NT2/D1 (cell line): ENCODE data around the gene GUCY1A1.

Source experiments
- YY1 ChIP-seq: IDR thresholded peaks from 2 replicates; pipeline ENCODE4 v1.6.1; 2011; ENCODE audit not compliant: insufficient read length, insufficient read depth
- ZNF274 ChIP-seq: IDR thresholded peaks from 2 replicates; pipeline ENCODE4 v1.6.1; 2011; ENCODE audit warnings: mild to moderate bottlenecking, low read depth, low read length

DNA sequence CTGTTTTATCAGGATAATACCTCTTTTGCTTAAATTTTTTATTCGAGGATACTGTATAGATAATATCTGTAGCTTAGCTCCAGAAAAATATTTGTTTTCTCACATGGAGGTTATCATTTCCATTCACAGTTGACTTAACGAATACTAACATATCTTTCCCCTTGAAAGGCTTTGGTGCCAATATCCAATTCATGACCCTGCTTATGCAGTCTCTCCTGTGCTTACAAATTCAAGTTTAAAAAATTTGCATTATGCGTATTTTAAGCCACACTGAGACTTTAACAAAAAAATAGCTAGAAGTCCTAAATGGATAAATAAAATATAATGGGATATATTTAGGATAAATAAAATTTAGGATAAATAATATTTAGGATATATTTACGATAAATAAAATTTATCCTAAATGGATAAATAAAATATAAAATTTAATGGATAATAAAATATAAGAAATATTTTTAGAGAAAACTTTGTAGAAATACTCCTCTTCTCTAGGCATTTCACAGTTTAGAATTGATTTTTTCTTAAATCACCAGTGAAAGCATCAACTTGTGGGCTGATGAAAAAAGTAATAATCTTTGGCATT, 114.7 kb downstream of the GUCY1A1 start:
- no peak for TF ChIP-seq ZNF274
- no peak for TF ChIP-seq YY1
